ENCODE data around the gene MVK. TPM values are rescaled to one million over a fixed set of nuclear protein-coding genes. Genes with fewer than 3 reads are reported as not detected.

MVK gene
- total and polyA plus RNA-seq, 2 donors from 2014 or later, result 40.0 to 48.1 TPM

GRCh38 chr12:109579639-109580038 lies 6.0 kb downstream of the MVK start:
- H3K27me3 ChIP-seq (ENCODE audit: control insufficient read depth, insufficient read depth, low read length), result no peaks in the 10 kb centered on the region
- TF ChIP-seq, protein P1, sequence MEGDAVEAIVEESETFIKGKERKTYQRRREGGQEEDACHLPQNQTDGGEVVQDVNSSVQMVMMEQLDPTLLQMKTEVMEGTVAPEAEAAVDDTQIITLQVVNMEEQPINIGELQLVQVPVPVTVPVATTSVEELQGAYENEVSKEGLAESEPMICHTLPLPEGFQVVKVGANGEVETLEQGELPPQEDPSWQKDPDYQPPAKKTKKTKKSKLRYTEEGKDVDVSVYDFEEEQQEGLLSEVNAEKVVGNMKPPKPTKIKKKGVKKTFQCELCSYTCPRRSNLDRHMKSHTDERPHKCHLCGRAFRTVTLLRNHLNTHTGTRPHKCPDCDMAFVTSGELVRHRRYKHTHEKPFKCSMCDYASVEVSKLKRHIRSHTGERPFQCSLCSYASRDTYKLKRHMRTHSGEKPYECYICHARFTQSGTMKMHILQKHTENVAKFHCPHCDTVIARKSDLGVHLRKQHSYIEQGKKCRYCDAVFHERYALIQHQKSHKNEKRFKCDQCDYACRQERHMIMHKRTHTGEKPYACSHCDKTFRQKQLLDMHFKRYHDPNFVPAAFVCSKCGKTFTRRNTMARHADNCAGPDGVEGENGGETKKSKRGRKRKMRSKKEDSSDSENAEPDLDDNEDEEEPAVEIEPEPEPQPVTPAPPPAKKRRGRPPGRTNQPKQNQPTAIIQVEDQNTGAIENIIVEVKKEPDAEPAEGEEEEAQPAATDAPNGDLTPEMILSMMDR (IDR thresholded peaks at IDR 0.05; ENCODE audit: borderline replicate concordance, extremely low read depth, insufficient read depth), result no peak
- no peak overlapping the region for H3K4me3 ChIP-seq (ENCODE audit: low read length in 3 of 3)
- H3K27ac ChIP-seq (ENCODE audit: low read depth in 2 of 2, low read length in 2 of 2), result peak overlapping the region; percentile 19 to 89
- no peak for FAIRE-seq
- intact Hi-C loops (cut with DNase I), result no loop called here
- no peaks in the 10 kb centered on the region for H3K9me3 ChIP-seq (ENCODE audit: control insufficient read depth in 2 of 3, insufficient read depth in 1 of 3, low read length in 3 of 3)
- peaks cover under 1 to 27% (median 26%) of the 10 kb centered on the region in 3 donors for H3K4me1 ChIP-seq (ENCODE audit: control insufficient read depth in 2 of 3, insufficient read depth in 2 of 3, low read depth in 1 of 3, low read length in 3 of 3)
- peaks cover 0 to 34% (median 11%) of the 10 kb centered on the region in 3 donors for H3K36me3 ChIP-seq (ENCODE audit: control insufficient read depth in 2 of 3, insufficient read depth in 3 of 3, low read length in 3 of 3)
- no peak for DNase-seq
- no peak overlapping the region for H3K9ac ChIP-seq (ENCODE audit: low read length in 3 of 3)

DNA sequence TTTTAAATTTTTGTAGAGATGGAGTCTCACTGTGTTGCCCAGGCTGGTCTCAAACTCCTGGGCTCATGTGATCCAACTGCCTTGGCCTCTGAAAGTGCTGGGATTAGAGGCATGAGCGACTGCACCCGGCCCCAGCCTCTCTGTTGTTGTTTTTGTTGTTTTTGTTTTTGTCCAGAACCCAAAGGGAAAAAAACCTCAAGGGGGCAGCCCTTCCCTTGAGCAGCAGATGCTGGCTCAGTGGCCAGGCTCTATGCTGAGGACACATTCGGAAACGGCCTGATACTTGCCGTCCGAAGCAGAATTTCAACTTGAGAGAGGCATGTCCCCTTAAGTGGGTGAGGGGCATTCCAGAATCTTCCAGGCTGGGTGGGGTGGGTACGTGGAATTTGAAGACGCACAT lies 6.7 kb downstream of the MVK start:
- Histone ChIP-seq H3K4me1 (ENCODE audit: control insufficient read depth in 2 of 3, insufficient read depth in 2 of 3, low read depth in 1 of 3, low read length in 3 of 3) (peaks cover 0 to 25% (median 23%) of the 10 kb centered on the region in 3 donors), H3K4me3 (ENCODE audit: low read length in 3 of 3) (no peak overlapping the region), H3K9ac (ENCODE audit: low read length in 3 of 3) (no peak overlapping the region), H3K27ac (ENCODE audit: low read depth in 2 of 2, low read length in 2 of 2) (no peak overlapping the region), H3K9me3 (ENCODE audit: control insufficient read depth in 2 of 3, insufficient read depth in 1 of 3, low read length in 3 of 3) (no peaks in the 10 kb centered on the region), H3K27me3 (ENCODE audit: control insufficient read depth, insufficient read depth, low read length) (no peaks in the 10 kb centered on the region), H3K36me3 (ENCODE audit: control insufficient read depth in 2 of 3, insufficient read depth in 3 of 3, low read length in 3 of 3) (peaks cover 0 to 34% (median 11%) of the 10 kb centered on the region in 3 donors)
- DNase-seq (no peak), FAIRE-seq (no peak)
- TF ChIP-seq, protein P1 (IDR thresholded peaks at IDR 0.05; ENCODE audit: borderline replicate concordance, extremely low read depth, insufficient read depth), result no peak
- intact Hi-C loops (cut with DNase I), result no loop called here

DNA sequence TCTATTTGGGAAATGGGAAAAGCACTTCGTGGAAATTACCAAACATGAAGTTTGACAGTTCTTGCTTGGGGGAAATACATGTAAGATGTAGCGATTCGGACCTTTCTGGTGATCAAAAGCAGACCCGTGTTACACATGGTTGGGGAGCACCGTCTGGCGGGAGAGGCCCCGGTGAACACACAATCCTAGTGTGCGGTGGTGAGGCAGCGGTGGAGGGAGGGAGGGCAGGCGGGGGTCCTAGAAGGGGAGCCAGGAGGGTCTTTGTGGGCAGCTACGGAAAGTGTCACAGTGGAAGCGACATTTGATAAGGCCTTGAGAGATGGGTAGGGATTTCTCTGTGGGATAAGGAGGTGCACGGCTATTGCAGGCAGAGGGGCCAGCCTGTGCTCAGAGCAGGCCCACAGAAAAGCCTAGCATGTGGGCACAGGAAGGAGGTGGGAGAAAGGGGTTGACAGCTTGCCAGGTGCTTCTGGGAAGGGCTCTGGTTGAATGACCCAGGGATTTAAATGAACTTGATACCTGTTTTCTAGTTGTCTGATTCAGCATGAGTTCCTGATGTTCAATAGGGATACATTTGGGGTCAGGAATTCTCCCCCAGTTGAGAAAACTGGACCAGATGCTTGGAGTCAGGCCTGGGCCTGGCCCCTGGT lies 7.2 kb downstream of the MVK start:
- DNase-seq (no peak), FAIRE-seq (no peak)
- peaks cover 0 to 32% (median 7%) of the 10 kb centered on the region in 3 donors for H3K36me3 ChIP-seq (ENCODE audit: control insufficient read depth in 2 of 3, insufficient read depth in 3 of 3, low read length in 3 of 3)
- peak overlapping the region; percentile 27 to 51 for H3K27ac ChIP-seq (ENCODE audit: low read depth in 2 of 2, low read length in 2 of 2)
- intact Hi-C loops (cut with DNase I), result no loop called here
- no peaks in the 10 kb centered on the region for H3K9me3 ChIP-seq (ENCODE audit: control insufficient read depth in 2 of 3, insufficient read depth in 1 of 3, low read length in 3 of 3)
- H3K27me3 ChIP-seq (ENCODE audit: control insufficient read depth, insufficient read depth, low read length), result no peaks in the 10 kb centered on the region
- H3K4me1 ChIP-seq (ENCODE audit: control insufficient read depth in 2 of 3, insufficient read depth in 2 of 3, low read depth in 1 of 3, low read length in 3 of 3), result peaks cover 0 to 23% (median 23%) of the 10 kb centered on the region in 3 donors
- H3K4me3 ChIP-seq (ENCODE audit: low read length in 3 of 3), result no peak overlapping the region
- no peak overlapping the region for H3K9ac ChIP-seq (ENCODE audit: low read length in 3 of 3)
- TF ChIP-seq, protein P1 (IDR thresholded peaks at IDR 0.05; ENCODE audit: borderline replicate concordance, extremely low read depth, insufficient read depth), result no peak
